AG04449 (cell line): ENCODE data around the gene ZFP1.

Experiments
- CTCF ChIA-PET: fragments of 350-600 bp; formaldehyde crosslinking; extraction: SDS; loops from one replicate; lab custom pipeline; 2021; ENCODE audit warnings: antibody characterized with exemption; lab: Yijun Ruan, JAX
- POLR2A ChIA-PET: fragments of 400-600, 350-600 bp; formaldehyde crosslinking; extraction: SDS; loops from one replicate; lab custom pipeline; 2020; ENCODE audit warnings: antibody characterized with exemption, inconsistent platforms; lab: Yijun Ruan, JAX
- DNase-seq: peaks from one replicate; pipeline ENCODE4 v3.0.0-alpha.2; 2010; ENCODE audit warnings: low read depth, low spot score
- H3K4me3 ChIP-seq: 2 replicates; pipeline ENCODE4 v1.5.1; 2011; ENCODE audit warnings: low read depth, mild to moderate bottlenecking, control low read depth, low read length
- TF ChIP-seq, protein P1 (sequence below): IDR thresholded peaks from one replicate; pipeline ENCODE4 v1.5.1; 2011; ENCODE audit warnings: mild to moderate bottlenecking, moderate library complexity, low read length, control low read depth, inconsistent platforms; ENCODE audit not compliant: insufficient read depth; ENCODE audit errors: missing control alignments

ZFP1 gene

DNA sequence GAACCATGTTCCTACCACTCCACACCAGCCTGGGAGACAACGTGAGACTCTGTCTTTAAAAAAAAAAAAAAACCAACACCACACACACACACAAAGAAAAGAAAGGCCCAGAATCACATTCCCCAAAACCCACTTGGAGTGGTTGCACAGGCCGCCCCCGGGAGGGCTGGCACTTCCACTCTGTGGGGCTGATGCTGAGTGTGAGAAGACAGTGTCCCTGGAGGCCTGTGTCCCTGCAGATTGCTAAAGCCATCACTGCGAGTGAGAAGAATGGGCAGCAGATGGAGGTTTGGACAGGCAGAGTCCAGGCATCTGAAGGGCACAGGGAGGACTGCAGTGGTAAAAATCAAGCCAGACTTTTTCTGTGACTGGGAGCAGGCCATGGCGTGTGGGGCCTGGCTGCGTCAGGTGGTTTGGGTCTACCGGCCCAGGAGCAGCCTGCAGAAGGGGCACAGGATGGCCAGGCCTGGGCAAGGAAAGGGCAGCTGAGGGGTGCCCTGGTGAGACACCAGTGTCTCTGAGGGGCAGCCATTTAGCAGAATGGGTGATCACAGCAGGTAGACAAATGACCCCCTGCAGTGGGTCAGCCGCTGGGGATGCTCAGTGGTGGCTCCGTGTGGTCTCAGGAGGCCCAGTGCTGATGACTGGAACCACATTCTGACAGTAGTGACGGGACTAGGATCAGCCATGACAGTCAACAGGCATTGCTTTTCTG lies 45.6 kb downstream of the ZFP1 start:
- TF ChIP-seq, protein P1, sequence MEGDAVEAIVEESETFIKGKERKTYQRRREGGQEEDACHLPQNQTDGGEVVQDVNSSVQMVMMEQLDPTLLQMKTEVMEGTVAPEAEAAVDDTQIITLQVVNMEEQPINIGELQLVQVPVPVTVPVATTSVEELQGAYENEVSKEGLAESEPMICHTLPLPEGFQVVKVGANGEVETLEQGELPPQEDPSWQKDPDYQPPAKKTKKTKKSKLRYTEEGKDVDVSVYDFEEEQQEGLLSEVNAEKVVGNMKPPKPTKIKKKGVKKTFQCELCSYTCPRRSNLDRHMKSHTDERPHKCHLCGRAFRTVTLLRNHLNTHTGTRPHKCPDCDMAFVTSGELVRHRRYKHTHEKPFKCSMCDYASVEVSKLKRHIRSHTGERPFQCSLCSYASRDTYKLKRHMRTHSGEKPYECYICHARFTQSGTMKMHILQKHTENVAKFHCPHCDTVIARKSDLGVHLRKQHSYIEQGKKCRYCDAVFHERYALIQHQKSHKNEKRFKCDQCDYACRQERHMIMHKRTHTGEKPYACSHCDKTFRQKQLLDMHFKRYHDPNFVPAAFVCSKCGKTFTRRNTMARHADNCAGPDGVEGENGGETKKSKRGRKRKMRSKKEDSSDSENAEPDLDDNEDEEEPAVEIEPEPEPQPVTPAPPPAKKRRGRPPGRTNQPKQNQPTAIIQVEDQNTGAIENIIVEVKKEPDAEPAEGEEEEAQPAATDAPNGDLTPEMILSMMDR, result no peak
- no peak for DNase-seq
- CTCF ChIA-PET, result interaction anchor here (1.5 kb wide), 1 partner anchor 271 kb away, joined by 5 read pairs; no protein-coding TSS in a partner anchor
- H3K4me3 ChIP-seq, result no peak overlapping the region
- POLR2A ChIA-PET, result no interaction called here

DNA sequence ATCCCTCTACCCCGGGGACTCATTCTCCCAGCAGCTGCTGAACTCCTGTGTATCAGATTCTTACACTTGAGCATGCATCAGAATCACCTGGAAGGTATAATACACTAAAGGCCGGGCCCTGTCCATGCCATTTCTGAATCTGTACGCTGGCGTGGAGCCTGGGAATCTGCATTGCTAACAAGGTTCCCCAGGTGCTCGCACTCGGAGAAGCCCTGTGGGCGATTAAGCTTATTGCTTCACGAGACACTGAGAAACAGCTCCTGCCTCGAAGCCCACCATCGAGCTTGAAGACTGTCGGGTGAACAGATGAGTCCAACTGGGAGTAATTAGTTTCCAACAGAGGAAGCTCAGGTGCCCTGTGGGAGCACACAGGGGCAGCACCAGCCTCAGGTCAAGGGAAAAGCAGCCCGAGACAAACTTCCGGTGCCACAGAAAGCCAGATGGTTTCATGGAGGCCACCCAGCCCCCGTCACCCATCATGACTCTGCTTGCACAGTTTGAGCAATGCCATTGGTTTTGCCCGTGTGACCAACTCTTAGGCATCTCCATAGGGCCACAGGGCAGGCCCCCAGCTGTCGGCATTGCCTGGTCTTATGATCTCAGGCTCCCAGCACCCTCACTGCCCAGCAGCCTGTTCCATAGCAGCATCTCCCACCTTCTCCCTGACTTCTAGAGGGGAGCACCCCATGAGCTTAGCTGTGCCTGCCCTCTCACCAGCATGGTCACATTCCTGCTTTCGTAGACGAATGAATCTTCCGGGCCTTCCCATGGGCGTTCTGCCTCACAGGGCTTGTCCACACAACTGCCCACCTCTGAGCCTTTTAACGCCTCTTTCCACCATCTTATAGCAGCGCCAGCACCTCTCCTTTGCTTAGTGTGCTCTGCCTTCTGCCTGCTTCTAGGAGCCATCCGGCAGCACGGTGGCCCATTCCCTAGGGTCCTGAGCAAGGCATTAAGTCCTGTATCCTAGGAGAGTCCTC lies 47.8 kb downstream of the ZFP1 start:
- TF ChIP-seq, protein P1, result no peak
- POLR2A ChIA-PET, result no interaction called here
- CTCF ChIA-PET, result interaction anchor here (0.6 to 9.8 kb wide), 8 partner anchors 24 to 590 kb away, joined by 3 to 342 read pairs (median 4); partner anchors contain the start of gene TMEM170A
- H3K4me3 ChIP-seq, result no peak overlapping the region
- DNase-seq, result no peak

DNA sequence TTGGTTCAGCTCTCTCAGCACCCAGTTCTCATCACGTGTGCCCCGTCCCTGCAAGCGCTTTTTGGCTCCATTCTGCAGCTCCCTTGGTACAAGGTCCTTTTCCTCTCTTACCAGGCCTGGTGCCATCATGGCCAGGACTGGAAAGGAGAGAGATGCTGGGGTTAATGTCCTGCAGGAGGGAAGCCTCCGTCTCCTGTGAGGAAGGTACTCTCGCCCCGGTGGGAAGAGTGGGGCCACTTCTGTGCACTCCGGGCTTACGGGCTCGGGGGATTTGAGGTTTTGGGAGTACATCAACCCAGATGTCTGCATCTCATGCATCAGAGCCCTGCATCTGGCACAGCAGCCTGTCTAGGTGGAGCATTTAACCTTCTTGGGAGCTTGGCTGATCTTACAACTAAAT lies 48.5 kb downstream of the ZFP1 start:
- ChIA-PET CTCF (interaction anchor here (0.9 to 9.8 kb wide), 8 partner anchors 22 to 424 kb away, joined by 4 to 342 read pairs (median 56); partner anchors contain the start of genes CTRB1 and TMEM170A), POLR2A (no interaction called here)
- H3K4me3 ChIP-seq, result no peak overlapping the region
- DNase-seq, result no peak
- TF ChIP-seq, protein P1, result no peak

DNA sequence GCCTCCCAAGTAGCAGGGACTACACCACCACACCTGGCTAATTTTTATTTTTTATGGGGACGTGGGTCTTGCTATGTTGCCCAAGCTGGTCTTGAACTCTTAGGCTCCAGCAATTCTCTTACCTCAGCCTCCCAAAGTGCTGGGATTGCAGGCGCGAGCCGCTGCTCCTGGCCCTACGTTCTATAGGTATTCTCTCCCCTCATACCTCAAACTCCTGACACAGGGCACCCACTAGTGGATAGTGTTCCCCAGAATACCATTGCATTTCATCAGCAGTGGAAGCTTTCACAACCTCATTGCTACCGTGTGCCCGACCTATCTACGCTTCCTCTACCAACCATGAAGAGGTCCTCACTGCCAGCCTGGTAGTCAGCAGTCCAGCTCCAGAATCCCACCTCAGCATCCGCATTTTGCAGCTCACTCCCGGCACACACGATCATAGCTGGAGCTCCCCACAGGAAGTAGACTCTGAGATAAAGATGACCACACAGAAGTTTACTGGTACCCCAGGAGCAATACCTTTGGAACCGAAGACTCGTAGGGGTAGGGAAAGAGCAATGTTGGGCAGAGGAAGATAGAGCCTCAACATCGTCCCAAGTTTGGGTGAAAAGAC lies 49.3 kb downstream of the ZFP1 start:
- no peak for DNase-seq
- ChIA-PET CTCF (interaction anchor here (0.6 to 9.8 kb wide), 22 partner anchors 7 to 483 kb away, joined by 3 to 342 read pairs (median 9); partner anchors contain the start of genes ADAT1, CTRB1, TMEM170A and ZNRF1), POLR2A (interaction anchor here (0.5 kb wide), 1 partner anchor 312 kb away, joined by 3 read pairs; no protein-coding TSS in a partner anchor)
- H3K4me3 ChIP-seq, result no peak overlapping the region
- TF ChIP-seq, protein P1, result no peak

DNA sequence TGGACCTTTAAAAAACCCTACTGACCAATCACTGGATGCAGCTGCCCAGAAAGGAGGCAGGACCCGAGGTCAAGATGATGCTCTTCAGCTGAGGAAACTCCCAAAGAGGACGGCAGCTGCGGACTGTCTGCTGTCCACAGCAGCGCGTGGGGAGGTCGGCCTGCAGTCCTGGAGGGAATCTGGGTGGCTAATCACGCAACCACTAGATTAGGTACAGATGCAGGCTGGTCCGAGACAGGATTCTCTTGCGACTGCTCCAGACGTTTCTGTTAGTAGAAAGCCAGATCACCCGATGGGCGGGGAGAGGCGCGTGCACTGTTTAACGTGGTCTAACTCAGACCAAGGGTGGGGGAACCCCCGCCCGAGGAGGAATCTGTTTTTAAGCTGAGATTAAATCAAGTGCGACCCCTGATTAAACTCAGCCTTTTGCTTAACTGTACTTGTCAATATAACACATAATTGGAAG lies 49.8 kb downstream of the ZFP1 start:
- POLR2A ChIA-PET, result interaction anchor here (0.5 kb wide), 1 partner anchor 311 kb away, joined by 3 read pairs; no protein-coding TSS in a partner anchor
- TF ChIP-seq, protein P1, result no peak
- no peak overlapping the region for H3K4me3 ChIP-seq
- CTCF ChIA-PET, result interaction anchor here (0.9 to 9.8 kb wide), 33 partner anchors 8 to 568 kb away, joined by 3 to 342 read pairs (median 8); partner anchors contain the start of genes ADAT1, CFDP1, CTRB1 and TMEM170A
- no peak for DNase-seq
